Measurements from ENCODE around the gene STK36.

DNA sequence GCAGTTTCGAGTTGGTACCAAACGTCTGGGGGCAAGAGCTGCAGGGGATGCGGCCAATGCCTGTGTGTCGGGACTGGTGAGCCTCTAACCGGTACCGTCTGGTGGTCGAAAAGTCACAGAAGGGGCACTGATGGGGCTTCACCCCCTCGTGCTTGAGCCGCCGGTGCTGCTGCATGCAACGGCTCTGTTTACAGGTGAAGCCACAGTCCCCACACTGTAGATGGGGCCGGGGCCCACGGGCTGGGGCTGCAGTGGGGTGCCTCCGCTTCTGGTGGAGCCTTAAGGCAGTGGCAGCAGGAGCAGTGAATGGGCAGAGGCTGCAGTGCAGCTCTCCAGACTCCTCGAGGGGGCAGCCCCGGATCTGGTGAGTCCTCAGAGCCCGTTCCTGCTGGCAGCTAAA, 29.1 kb upstream of the STK36 start:
- TF ChIP-seq POLR2A (IDR thresholded peaks at IDR 0.05) = no peak
- TF ChIP-seq, protein P1, sequence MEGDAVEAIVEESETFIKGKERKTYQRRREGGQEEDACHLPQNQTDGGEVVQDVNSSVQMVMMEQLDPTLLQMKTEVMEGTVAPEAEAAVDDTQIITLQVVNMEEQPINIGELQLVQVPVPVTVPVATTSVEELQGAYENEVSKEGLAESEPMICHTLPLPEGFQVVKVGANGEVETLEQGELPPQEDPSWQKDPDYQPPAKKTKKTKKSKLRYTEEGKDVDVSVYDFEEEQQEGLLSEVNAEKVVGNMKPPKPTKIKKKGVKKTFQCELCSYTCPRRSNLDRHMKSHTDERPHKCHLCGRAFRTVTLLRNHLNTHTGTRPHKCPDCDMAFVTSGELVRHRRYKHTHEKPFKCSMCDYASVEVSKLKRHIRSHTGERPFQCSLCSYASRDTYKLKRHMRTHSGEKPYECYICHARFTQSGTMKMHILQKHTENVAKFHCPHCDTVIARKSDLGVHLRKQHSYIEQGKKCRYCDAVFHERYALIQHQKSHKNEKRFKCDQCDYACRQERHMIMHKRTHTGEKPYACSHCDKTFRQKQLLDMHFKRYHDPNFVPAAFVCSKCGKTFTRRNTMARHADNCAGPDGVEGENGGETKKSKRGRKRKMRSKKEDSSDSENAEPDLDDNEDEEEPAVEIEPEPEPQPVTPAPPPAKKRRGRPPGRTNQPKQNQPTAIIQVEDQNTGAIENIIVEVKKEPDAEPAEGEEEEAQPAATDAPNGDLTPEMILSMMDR (IDR thresholded peaks at IDR 0.05) = no peak
